ENCODE results near the gene TFDP2.
"Not testable (repeated sequence)": the region's sequence is repeated elsewhere in the genome, so short reads cannot be mapped to it uniquely, and the experiment has no call there.

The TFDP2 gene

DNA sequence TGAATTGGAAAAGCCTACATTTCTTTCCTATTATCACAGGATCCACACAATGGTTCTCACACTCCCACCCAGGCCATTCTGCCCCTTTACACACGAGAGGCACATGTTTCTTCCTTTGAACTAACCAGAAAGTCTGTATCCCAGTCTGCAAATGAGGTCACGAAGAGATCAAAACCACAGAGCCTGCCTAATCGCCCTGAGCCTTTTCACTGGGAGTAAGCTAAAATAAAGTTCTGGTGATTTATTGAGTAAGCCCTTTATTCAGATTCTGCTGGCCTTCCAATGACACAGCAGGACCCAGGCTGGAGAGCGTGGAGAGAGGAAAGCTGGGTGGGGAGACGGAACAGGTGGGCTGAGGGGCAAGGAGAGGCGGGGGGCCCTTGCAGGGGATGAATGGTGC, 194.2 kb downstream of the TFDP2 start:
- DNase-seq = no peak

DNA sequence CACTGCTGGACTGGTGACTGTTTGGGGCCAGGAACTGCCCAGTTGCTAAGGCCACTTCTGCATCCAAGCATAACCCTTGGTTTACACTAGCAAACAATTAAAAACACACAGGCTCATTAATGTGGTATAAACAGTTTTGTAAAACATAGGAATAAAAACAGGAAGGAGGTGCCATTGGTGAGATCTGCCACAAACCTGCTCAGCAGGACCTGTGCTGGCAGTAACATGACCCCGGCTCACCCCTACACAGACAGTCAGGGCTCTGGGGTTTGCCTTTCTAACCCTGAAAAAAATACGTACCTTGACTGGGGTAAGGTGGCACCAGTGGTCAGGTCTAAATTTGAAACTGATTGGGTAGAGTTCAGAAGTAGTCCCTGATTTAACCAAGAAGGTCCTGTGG, 196.7 kb downstream of the TFDP2 start:
- no peak for DNase-seq

DNA sequence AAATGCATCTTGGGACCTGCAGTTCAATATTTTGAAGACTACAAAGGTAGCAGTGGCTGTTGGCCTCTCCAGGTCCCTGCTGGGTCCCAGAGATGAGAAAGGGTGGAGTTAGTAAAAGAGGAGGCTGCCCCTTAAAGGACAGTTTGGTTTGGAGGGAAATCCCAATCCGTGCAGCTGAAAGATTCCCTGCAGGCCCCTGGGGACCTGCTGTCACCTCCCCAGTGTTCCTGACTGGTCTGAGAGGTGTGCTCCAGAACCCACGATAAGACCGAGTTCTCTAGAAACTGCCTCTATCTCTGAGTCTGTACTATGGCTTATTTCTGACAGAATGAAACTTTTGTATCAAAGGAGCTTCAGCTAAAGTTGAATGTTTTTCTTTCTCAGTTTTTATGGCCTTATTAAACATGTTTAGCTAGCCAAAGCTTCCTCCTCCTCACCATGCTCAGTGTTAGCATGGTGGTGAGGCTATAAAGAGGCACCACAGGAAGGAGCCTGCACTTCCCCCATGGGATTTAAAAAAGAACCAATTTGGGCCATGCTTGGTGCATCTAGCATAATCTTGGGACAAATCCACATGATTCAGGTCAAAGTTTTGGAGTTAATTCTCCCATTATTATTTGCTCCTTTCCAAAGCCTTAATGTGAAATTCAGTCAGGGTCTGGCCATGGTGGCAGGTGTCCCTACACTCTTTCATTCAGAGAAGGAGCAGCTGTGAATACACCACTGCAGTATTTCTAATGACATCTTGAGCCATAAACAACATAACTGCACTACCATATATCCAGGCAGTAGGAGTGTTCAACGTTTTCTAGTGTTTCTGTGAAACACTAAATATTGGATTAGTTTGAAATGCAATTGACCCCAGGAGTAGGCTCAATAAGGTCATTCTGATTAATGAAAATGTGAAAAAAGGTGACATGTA, 198.5 kb downstream of the TFDP2 start:
- DNase-seq = no peak

DNA sequence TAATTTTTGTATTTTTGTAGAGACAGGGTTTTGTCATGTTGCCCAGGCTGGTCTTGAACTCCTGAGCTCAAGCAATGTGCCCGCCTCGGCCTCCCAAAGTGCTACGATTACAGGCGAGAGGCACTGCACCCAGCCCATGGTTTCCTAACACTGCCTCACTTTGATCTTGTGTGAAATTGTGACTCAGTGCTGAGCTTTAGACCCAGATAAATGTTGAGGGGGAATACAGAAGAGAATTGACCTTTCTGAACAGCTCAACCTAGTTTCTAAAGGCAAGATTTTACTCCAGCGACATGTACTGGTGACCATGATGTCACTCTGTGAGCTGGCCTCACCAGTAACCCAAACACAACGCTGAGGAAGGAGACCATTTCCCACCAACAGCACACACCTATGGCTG, 199.4 kb downstream of the TFDP2 start:
- no peak for DNase-seq

DNA sequence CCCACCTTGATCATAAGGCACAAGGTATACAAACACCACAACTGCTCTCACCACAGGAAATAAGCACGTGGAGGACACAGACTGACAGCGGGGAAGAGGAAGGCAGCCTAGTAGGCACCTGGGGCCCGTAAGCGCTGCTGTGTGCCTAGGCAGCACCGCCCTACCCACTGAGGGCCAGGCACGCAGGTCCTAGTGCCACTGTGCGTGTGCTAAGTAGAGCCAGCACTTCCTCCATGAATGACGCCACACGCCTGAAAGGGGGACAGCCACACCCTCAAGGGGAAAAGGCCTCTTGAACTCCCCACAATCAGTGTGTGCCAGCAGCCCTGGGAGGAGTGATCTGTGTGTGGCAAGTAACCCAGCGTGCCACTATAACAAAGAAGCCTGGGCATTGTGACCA, 199.9 kb downstream of the TFDP2 start:
- DNase-seq = no peak

DNA sequence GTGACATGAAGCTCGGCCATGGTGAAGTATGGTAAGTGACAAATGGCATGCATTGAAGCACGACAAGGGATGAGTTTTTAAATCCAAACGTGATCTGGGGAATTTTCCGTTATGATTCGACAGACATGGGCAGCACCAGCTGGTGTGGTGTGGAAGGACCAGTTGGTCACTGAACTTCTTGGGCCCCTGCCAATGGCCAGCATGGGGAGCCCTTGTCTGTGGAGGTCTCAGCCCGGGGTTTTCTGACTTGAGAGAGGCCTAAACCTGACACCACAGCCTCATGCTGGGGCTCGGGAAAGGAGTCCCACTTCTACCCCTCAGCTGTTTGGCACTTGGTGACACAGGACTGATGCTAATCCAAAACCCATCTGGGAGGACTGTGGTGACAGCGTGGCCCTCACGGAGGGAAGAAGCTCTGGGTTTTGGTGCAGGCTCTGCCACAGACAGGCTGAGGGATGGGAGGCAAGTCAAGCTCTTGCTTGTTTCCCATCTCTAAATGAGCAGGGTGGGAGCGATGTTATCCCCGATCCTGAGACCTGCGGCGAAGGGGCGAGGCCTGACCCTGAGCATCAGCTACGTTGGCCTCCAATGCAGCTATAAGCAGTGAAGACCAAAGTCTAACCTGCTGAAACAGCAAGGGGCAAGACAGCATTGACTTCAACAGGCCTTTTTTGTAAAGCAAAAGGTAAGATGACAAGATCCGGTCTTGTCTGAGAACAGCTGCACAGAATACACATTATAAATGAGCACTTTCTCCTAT, 203.4 kb downstream of the TFDP2 start:
- DNase-seq = no peak

DNA sequence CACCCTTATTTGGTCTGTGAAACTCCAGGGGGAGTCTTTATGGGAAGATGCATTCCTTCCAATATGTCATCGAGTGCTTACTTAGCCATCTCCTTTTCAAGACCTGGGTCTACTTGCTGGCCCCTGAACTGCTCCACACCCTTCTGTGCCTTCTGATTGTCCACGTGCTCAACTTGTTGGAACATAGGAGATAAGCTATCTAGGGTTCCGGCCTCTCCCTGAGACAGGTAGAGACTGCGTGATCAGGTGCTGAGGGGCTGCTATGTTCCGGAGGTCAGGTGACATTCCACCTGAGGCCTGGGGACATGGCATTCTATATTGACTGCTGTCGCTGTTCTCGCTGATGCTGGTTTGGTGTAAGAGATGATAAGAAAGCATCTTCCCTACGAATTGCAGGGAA, 207.3 kb downstream of the TFDP2 start:
- no peak for DNase-seq

DNA sequence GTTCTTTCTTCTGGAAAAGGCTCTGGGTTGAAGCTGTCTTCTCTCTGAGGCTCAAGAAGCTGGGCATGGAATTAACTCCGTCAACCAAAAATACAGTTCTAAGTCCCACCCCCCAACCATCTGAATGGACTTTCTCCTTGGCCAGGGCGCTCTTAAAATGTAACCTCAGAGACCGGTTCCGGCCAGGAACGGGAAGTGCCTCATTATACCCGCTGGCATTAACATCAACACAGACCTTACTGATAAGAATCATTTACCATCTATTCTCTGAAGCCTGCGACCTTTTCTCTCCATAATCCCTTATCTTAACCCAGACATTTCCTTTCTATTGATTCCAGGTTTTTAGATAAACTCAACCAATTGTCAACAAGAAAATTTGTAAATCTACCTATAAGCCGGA, 208.3 kb downstream of the TFDP2 start:
- DNase-seq = no peak

DNA sequence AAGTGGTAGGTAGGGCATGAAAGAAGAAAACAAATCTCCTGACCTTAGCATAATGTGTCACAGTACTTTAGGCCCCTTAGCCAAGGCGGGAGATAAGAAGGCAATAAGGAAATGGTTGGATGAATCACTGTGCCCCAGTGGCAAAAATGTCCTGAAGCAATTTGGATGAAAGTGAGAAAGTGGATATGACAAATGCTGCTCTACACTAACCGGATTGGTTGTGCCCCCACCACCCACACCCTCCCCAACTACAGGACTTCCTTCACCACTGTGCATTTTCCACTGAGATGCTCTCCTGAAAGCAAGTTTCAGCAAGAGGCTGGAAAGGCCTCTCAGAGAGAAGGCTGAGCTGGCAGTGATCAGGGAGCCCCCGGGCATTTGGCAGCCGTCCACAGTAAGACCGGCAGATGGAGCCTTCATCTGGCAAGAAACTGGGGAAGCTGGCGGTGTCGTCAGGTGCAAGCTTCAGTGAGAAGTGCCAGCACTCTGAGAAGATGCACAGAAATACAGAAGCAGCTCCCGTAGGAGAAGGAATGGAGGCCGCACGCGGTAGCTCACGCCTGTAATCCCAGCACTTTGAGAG, 209.1 kb downstream of the TFDP2 start:
- DNase-seq = peak; percentile 77

DNA sequence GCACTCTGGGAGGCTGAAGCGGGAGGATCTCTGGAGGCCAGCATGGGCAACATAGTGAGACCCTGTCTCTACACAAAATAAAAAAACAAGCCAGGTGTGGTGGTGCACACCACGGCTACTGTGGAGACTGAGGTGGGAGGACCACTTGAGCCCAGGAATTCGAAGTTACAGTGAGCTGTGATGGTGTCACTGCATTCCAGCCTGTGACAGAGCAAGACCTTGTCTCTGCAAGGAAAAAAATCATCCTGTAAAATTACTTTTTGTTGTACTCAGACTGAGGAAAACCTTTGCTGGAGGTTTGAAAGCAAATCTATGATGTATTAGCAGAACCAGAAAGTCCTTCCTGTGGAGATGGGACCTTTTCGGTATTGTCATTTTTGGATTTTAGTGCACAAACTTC, 209.6 kb downstream of the TFDP2 start:
- no peak for DNase-seq

DNA sequence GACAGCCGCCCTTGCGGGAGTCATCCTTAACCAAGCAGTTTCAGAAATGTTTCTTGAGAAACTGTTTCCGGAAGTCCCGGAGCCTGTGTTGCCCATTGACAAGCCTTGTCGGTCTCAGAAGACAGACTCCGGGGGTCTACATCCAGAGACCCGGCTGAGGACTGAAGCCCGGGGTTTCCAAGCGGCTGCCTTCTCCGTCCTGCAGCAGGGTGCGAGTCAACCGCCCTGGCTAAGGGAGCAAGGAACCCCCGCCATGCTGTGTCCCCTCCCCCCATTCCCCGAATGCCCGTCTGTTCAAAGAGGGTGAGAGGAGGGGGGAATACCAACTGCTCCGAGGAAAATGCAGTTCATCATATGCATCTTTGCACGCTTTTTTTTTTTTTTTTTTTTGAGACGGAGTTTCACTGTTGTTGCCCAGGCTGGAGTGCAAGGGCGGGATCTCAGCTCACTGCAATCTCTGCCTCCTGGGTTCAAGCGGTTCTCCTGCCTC, 211.3 kb downstream of the TFDP2 start:
- no peak for DNase-seq

DNA sequence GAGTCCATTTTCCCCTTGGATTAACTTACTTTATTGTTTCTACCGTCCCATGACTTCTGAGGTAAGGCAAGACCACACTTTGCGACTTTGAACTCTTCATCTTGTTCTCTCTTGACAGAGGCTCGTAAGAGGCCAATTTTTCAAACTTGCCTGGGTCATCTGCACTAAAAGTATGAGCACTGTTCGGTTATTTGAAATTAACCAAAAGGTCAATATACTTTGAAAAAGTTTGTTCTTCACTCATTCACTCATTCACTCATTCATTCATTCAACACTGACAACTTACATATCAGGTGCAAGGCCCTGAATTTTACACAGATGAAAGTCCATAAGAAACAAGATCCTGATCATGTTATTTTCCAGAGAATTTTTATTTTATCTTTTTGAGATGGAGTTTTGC, 215.0 kb downstream of the TFDP2 start:
- no peak for DNase-seq

DNA sequence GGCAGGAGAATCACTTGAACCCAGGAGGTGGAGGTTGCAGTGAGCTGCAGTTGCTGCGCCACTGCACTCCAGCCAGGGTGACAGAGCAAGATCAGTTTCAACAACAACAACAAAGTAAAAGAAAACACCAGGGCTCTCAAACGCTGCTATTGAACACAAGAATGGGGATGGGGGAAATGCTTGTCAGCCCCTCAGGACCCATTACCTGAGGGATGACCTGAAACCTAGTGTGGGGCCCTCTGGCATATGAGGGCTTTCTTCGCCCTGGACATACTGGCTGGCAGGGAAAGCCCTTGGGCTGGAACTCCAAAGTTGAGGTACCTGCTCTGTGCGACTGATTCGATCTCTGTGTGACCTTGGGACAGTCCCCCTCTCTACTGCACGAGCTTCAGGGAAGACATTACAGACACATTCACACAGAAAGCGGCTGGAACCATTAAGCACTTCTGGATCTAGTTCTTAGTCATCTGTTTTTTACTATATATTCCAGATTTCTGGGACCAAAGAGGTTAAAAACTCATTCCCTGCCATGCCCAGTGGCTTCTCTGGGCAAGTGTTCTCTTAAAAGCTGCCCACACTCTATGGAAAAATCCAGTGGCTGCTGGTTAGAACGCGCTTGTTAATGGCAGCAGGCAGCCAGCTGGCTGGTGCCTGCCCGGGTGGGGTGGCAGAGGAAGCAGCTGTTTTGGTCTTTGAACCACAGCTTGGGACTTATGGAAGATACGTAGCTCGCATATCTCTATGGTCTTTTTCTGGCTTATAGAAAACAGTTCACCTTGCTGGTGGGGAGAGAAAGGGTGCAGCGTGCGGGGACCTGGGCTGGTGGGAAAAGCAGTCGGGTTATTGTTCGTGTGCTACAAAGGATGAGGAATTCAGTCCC, 215.7 kb downstream of the TFDP2 start:
- no peak for DNase-seq

DNA sequence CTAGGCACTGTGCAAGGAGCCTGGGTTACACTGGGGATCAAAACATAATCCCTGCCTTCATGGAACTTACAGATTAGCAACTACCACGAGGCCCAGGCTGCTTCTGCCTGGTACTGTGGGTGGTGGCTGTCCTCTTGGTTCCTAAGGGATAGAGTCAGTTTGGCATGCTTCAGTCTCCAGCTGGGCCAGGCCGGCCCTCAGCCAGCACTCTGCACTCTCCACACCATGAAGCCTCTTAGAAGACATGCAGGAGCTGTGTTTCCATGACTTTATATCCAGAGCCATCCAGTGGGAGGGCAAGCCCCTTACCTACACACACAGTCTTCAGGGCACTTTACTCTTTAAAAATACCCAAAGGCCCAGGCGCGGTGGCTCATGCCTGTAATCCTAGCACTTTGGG, 218.5 kb downstream of the TFDP2 start:
- DNase-seq = no peak

DNA sequence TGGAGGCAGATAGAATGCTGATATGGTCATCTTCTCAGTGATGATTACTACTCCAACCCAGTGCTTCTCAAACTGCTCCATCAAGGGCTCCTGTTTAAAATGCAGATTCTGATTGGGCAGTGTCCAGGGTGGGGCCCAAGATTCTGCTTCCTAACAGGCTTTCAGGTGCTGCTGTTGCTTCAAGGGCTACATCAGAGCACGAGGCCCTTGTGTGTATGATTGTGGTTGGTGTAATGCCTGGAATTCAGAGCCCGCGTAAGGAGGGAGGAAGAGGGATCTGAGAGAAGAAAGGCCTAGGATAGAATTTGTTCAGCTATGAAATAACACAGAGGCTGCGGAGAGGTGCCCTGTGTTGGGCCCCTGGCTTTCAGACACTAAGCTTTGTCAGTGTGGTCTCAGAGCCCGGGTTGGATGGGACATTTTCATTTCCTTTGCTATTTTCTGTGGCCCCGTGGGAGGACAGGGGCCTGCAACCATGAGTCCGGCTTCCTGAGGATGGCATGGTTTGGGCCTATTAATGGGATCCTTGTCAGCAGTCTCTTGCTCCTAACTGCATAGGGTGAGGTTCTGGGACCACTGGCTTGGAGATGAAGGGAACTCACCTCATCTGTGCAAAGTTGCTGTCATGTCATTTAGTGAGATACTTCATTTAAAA, 219.9 kb downstream of the TFDP2 start:
- no peak for DNase-seq

DNA sequence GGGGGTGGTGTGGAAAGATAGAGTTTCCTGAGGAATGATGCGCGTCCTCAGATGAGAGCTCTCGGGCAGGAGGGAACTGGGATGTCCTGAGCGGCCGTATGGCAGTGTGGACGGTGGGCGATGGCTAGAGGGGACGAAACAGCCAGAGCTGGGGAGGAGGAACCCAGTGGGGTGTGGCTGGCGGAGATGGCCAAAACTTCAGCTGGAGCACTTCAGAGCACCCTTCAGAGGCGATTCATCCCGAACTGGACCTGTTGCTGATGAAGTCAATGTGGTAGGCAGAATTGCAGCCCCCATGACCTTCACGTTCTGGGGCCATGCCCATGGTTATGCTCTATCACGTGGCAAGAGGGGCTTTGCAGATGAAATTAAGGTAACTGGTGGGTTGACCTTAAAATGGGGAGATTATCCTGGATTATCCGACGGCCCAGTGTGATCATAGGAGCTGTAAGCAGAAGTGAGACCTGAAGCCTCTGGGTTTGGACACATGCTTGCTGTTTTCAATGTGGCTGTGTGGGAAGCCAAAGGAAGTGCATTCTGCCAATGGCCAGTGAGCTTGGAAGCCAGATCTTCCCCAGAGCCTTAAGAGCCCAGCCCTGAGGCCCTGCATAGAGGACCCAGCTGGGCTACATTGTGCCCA, 220.6 kb downstream of the TFDP2 start:
- no peak for DNase-seq

DNA sequence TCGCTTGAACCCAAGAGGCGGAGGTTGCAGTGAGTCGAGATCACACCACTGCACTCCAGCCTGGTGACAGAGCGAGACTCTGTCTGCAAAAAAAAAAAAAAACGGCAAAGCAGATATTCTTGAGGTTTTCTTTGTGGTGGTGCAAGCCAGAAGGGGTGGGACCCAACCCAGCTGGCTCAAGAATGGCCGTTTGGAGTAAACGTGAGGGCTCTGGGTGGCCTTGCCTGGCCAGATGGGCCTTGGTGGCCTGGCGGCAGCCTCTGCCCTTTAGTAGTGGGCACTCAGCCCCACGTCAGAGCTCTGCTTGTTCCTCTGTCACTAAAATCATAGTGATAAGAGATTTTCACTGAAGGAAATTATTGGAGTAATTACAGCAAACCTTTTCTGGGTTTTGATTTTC, 222.4 kb downstream of the TFDP2 start:
- no peak for DNase-seq

DNA sequence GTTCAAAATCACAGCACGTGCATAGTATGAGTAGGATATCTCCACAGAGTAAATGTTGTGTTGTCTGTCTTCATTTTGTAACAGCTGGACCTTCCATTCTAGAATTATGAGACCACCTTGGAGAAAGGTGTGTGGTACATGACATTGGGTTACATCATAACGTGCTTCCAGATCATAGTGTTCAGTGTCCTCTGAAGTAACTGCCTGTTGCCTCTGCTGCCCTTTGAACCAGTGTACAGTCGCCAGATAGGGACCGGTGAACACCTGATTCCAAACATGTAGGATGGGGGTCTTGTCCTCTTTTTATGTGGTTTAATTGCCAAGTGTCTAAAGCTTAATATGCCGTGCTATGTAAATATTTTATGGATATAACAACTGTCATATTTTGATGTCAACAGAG, 223.7 kb downstream of the TFDP2 start:
- DNase-seq = not testable (repeated sequence)

DNA sequence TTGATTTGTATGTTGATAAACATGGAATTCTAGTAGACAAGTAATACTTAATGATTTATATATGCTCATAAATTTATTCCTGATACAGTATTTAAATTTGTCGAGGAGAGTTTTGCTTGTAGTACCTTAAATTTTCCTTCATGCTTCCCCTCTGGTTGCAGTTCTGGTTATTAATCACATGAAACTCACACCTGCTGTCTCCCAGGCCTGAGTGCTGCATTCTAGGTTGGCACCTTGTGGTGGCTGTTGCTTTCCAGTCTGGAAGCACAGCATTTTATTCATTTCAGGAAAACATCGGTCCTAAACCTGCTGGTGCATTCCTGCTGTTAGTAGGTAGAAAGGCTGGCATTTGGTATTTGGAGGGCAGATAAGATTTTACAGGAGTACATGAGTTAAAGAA, 228.0 kb downstream of the TFDP2 start:
- DNase-seq = no peak

DNA sequence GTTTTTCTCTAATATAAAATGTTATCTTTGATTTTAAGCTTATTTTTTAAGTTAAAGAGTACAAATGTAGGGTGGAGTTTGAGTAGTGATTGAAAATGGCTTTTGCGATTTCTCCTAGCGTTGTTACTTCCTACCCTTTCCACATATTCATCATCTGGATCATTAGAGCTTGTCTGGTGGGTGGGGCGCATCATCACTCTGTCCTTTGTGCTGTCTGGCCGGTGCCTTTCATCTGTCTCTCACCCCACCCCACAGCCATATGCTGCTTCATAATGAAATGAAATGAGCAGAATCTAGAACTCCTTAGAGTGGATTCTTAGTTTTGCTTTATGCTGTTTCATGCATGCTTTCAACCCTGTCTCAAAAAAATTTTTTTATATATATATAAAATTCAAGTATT, 228.6 kb downstream of the TFDP2 start:
- DNase-seq = no peak

DNA sequence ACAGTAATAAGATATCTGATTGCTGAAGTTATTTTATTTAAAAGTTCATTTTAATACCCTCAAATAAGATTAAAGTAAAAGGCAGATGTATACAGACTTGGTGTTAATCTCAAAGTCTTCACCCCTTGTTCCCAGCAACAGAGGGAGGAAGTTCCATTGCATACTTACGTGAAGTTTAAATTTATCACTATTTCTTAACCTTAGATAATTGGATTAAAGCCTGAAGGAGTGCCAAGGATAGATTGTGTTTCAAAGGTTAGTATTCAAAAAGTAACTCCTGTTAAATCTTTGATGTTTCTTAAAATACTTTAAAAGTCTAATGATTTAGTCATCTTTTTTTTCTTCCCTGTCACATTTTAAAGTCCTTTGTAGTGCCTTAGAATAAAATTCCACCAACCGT, 233.6 kb downstream of the TFDP2 start:
- DNase-seq = no peak

DNA sequence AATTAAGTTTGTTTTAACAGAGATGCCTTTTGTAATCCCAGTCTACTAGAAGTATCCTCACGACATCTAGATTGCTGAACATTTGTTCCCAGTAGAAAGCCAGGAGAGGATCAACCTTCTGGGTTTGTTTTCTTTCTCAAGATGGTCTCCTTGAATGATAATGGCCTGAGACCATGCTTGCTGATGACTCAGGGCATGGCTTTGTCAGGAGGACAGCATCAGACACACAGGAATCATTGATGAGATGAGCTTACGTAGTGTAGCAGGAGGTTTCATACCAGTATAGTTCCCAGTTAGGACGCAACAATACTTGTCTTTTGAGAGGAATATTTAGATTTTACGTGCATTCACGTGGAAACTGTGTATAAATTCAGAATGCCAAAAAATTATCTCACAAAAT, 234.3 kb downstream of the TFDP2 start:
- no peak for DNase-seq

All from stimulated activated CD4-positive, alpha-beta T cell treated with anti-CD3 and anti-CD28 coated beads, Interleukin-15, amount 100 ng/mL, for 24 hours (primary cell).